ENCODE results near the gene CARNS1. TPM values are rescaled to one million over a fixed set of nuclear protein-coding genes. Genes with fewer than 3 reads are reported as not detected.

CARNS1 gene
- total and polyA plus RNA-seq, 9 of the 15 experiments (the other 6 are each of a cell fraction or from before 2014, with no cell fraction given) = 0.01 to 0.18 (median 0.06) TPM; not detected in 3

DNA sequence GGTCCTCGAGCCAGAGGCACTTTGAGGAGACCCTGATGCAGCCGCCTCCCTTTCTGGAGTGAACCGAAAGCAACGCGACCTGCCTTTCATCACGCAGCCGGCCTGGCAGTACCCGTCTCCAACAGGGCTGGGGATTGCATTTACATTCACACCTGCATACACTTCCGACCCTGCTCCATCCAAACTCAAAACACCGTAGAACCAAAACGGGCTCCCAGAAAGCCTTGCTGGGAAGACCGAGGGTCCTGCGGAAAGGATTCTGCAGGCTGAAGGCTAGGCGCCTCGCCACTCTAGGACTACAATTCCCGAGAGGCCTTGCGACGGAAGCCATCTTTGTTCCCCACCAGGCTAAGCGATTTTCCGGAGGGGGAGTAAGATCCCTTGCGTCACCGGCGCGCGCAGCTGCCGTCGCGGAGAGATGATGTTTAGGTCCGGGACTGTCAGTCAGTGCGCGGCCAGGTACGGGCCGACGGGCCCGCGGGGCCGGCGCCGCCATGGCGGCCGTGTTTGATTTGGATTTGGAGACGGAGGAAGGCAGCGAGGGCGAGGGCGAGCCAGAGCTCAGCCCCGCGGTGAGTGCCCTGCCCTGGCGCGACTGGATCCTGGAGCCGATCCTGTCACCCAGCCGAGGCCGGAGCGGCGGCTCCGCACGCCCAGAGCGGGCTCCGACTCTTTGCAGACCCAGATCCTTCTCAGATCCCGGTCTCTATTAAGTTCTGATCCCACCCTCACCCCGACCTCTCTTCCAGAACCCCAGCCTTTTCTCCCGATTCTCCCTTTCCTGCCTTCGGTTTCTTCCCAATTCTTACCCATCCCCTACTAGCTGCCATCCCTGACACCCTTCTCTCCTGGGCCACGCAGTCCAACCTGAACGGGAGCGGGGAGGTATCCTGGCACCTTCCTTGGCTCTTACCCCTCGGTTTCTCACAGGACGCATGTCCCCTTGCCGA is 12.8 kb downstream of the CARNS1 start, which contains the start of gene RPS6KB2 (continued):
- TF ChIP-seq KDM1A (IDR thresholded peaks at IDR 0.05) (no peak), ZBTB7A (IDR thresholded peaks at IDR 0.05; ENCODE audit: borderline replicate concordance, control insufficient read depth, low read depth, low read length) (no peak; the same call in 1 of the 2 replicates), ILF3 (IDR thresholded peaks at IDR 0.05; ENCODE audit: borderline replicate concordance) (no peak), ZNF57 (CRISPR knock-in tag; IDR thresholded peaks at IDR 0.05) (no peak), RFX7 (CRISPR knock-in tag; IDR thresholded peaks at IDR 0.05) (no peak), HNRNPUL1 (IDR thresholded peaks at IDR 0.05; ENCODE audit: low read length) (no peak), RUNX1 (IDR thresholded peaks at IDR 0.05; ENCODE audit: low read depth) (no peak; the same call in 1 of the 2 replicates), ZC3H8 (IDR thresholded peaks at IDR 0.05) (no peak), SP1 (CRISPR knock-in tag; IDR thresholded peaks at IDR 0.05) (peak; percentile 91), CBX2 (IDR thresholded peaks at IDR 0.05; ENCODE audit: insufficient read depth, low read length, poor library complexity, severe bottlenecking) (no peak), ATF1 (CRISPR knock-in tag; IDR thresholded peaks at IDR 0.05) (peak; percentile 98), ATF1 (tag; IDR thresholded peaks at IDR 0.05) (peak; percentile 100), SAP30 (IDR thresholded peaks at IDR 0.05; ENCODE audit: borderline replicate concordance, insufficient read depth, low read depth, low read length, poor library complexity, severe bottlenecking) (peak; percentile 87), PML (IDR thresholded peaks at IDR 0.05; ENCODE audit: low read length) (peak; percentile 83), MEIS2 (IDR thresholded peaks at IDR 0.05; ENCODE audit: partially characterized antibody) (peak; percentile 78), HMGN3 (IDR thresholded peaks at IDR 0.05; ENCODE audit: borderline replicate concordance, extremely low read depth, insufficient read length, low read depth, low read length) (peak; percentile 35)
- TF ChIP-seq, protein P1, sequence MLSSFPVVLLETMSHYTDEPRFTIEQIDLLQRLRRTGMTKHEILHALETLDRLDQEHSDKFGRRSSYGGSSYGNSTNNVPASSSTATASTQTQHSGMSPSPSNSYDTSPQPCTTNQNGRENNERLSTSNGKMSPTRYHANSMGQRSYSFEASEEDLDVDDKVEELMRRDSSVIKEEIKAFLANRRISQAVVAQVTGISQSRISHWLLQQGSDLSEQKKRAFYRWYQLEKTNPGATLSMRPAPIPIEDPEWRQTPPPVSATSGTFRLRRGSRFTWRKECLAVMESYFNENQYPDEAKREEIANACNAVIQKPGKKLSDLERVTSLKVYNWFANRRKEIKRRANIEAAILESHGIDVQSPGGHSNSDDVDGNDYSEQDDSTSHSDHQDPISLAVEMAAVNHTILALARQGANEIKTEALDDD (IDR thresholded peaks at IDR 0.05) = no peak
- TF ChIP-seq, protein P2, sequence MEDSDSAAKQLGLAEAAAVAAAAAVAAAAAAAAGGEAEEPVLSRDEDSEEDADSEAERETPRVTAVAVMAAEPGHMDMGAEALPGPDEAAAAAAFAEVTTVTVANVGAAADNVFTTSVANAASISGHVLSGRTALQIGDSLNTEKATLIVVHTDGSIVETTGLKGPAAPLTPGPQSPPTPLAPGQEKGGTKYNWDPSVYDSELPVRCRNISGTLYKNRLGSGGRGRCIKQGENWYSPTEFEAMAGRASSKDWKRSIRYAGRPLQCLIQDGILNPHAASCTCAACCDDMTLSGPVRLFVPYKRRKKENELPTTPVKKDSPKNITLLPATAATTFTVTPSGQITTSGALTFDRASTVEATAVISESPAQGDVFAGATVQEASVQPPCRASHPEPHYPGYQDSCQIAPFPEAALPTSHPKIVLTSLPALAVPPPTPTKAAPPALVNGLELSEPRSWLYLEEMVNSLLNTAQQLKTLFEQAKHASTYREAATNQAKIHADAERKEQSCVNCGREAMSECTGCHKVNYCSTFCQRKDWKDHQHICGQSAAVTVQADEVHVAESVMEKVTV (CRISPR knock-in tag; IDR thresholded peaks at IDR 0.05) = no peak
- TF ChIP-seq, protein P3, sequence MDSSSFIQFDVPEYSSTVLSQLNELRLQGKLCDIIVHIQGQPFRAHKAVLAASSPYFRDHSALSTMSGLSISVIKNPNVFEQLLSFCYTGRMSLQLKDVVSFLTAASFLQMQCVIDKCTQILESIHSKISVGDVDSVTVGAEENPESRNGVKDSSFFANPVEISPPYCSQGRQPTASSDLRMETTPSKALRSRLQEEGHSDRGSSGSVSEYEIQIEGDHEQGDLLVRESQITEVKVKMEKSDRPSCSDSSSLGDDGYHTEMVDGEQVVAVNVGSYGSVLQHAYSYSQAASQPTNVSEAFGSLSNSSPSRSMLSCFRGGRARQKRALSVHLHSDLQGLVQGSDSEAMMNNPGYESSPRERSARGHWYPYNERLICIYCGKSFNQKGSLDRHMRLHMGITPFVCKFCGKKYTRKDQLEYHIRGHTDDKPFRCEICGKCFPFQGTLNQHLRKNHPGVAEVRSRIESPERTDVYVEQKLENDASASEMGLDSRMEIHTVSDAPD (CRISPR knock-in tag; IDR thresholded peaks at IDR 0.05) = no peak
- TF ChIP-seq, protein P4, sequence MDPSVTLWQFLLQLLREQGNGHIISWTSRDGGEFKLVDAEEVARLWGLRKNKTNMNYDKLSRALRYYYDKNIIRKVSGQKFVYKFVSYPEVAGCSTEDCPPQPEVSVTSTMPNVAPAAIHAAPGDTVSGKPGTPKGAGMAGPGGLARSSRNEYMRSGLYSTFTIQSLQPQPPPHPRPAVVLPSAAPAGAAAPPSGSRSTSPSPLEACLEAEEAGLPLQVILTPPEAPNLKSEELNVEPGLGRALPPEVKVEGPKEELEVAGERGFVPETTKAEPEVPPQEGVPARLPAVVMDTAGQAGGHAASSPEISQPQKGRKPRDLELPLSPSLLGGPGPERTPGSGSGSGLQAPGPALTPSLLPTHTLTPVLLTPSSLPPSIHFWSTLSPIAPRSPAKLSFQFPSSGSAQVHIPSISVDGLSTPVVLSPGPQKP (CRISPR knock-in tag; IDR thresholded peaks at IDR 0.05) = no peak
- TF ChIP-seq, protein P5, sequence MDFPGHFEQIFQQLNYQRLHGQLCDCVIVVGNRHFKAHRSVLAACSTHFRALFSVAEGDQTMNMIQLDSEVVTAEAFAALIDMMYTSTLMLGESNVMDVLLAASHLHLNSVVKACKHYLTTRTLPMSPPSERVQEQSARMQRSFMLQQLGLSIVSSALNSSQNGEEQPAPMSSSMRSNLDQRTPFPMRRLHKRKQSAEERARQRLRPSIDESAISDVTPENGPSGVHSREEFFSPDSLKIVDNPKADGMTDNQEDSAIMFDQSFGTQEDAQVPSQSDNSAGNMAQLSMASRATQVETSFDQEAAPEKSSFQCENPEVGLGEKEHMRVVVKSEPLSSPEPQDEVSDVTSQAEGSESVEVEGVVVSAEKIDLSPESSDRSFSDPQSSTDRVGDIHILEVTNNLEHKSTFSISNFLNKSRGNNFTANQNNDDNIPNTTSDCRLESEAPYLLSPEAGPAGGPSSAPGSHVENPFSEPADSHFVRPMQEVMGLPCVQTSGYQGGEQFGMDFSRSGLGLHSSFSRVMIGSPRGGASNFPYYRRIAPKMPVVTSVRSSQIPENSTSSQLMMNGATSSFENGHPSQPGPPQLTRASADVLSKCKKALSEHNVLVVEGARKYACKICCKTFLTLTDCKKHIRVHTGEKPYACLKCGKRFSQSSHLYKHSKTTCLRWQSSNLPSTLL (IDR thresholded peaks at IDR 0.05) = no peak

All from K562 (cell line).